A673 (cell line): Measurements from ENCODE around the gene PLXNA3. TPM values are rescaled to one million over a fixed set of nuclear protein-coding genes. Genes with fewer than 3 reads are reported as not detected.

ENCODE experiments used
- BruUV-seq: library from RNA; stranded (reverse); fragments of 400-500 nt; replicated peaks from 2 replicates; lab custom pipeline; 2021; lab: Mats Ljungman, UMichigan
- CTCF ChIA-PET: fragments of 300-600 bp; sonication (Branson Sonifier 250); formaldehyde crosslinking; loops from one replicate; lab custom pipeline; 2022; ENCODE audit warnings: antibody characterized with exemption; lab: Charles Lee
- POLR2A ChIA-PET: fragments of 300-600 bp; sonication (Branson Sonifier 250); formaldehyde crosslinking; loops from one replicate; lab custom pipeline; 2022; ENCODE audit warnings: antibody characterized with exemption; ENCODE audit not compliant: low non-redundant PET; lab: Charles Lee
- DNase-seq: peaks from one replicate; pipeline ENCODE4 v3.0.0-alpha.2; 2015; ENCODE audit warnings: low spot score
- H3K27ac ChIP-seq: fragments of 200-600 bp; sonication (generic); 2 replicates; pipeline ENCODE4 v1.5.1; 2016; ENCODE audit warnings: mixed run types, low read depth, mild to moderate bottlenecking, mixed read lengths, antibody characterized with exemption, low read length; ENCODE audit not compliant: poor library complexity, severe bottlenecking
- H3K27me3 ChIP-seq: fragments of 200-600 bp; sonication (generic); replicated peaks from 2 replicates; pipeline ENCODE4 v1.6.1; 2017; ENCODE audit warnings: mixed run types, low read depth, mild to moderate bottlenecking, mixed read lengths, antibody characterized with exemption, low read length; ENCODE audit not compliant: insufficient read depth, poor library complexity
- H3K36me3 ChIP-seq: fragments of 200-600 bp; sonication (generic); 2 replicates; pipeline ENCODE4 v1.6.1; 2016; ENCODE audit warnings: mixed run types, mild to moderate bottlenecking, mixed read lengths, antibody characterized with exemption, low read length; ENCODE audit not compliant: insufficient read depth, poor library complexity, severe bottlenecking
- H3K4me1 ChIP-seq: fragments of 200-600 bp; sonication (generic); 2 replicates; pipeline ENCODE4 v1.6.1; 2017; ENCODE audit warnings: mixed run types, mild to moderate bottlenecking, mixed read lengths, antibody characterized with exemption, low read length; ENCODE audit not compliant: insufficient read depth, poor library complexity, severe bottlenecking
- H3K4me3 ChIP-seq: fragments of 200-600 bp; sonication (generic); 2 replicates; pipeline ENCODE4 v1.5.1; 2016; ENCODE audit warnings: low read depth, mixed run types, mild to moderate bottlenecking, mixed read lengths, low read length; ENCODE audit not compliant: poor library complexity, severe bottlenecking
- H3K9me3 ChIP-seq: fragments of 200-600 bp; sonication (generic); 2 replicates; pipeline ENCODE4 v1.6.1; 2016; ENCODE audit warnings: mixed run types, low read depth, mild to moderate bottlenecking, mixed read lengths, antibody characterized with exemption, low read length; ENCODE audit not compliant: poor library complexity, severe bottlenecking
- EZH2 ChIP-seq: fragments of 200-600 bp; sonication (generic); IDR thresholded peaks from 2 replicates; pipeline ENCODE4 v1.6.1; 2017; ENCODE audit warnings: borderline replicate concordance, low read depth, mild to moderate bottlenecking, mixed read lengths, antibody characterized with exemption, low read length; ENCODE audit not compliant: poor library complexity, severe bottlenecking
- intact Hi-C: fragments of 100-400 bp; cut with micrococcal nuclease; formaldehyde crosslinking; loops from one replicate; pipeline ENCODE4 v1.10.0; 2022; ENCODE audit not compliant: unreplicated experiment
- total RNA-seq: library from RNA; stranded (reverse); gene quantifications from 2 replicates; pipeline ENCODE4 v1.2.3, GENCODE V29; 2021
- TF ChIP-seq, protein P1 (sequence below): fragments of 300-800, 200-600 bp; sonication (generic); conservative IDR thresholded peaks from 2 replicates; pipeline ENCODE4 v1.5.1; 2017; ENCODE audit warnings: low read depth, mild to moderate bottlenecking, antibody characterized with exemption, low read length, moderate library complexity, mixed read lengths

PLXNA3 gene
- total RNA-seq, 1 experiment from 2014 or later, result 54.6 TPM

DNA sequence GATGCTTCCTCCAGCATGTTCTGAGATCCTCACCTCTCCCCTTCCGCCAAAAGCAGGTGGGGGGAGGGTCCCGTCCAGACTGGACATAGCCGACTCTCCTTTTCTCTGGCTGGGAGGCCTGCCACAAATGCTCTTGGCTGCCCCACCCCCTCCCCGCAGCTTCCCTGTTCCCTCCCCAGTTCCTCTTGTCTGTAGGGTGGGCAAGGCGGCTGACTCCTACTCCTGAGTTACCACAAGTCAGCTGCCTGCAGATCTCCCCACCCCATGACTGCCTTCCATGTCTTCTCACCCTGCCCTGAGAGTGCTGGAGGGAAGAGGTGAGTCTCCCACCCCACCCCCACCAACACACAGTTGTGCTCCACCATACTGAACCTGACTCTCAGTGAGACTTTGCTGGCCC, 26.7 kb upstream of the PLXNA3 start:
- intact Hi-C loops, result no loop called here
- Histone ChIP-seq H3K9me3 (no peaks in the 10 kb centered on the region), H3K4me1 (peaks cover 5% of the 10 kb centered on the region), H3K36me3 (peaks cover 8% of the 10 kb centered on the region), H3K4me3 (no peak overlapping the region), H3K27me3 (no peaks in the 10 kb centered on the region), H3K27ac (no peak overlapping the region)
- TF ChIP-seq EZH2, result no peak
- TF ChIP-seq, protein P1, sequence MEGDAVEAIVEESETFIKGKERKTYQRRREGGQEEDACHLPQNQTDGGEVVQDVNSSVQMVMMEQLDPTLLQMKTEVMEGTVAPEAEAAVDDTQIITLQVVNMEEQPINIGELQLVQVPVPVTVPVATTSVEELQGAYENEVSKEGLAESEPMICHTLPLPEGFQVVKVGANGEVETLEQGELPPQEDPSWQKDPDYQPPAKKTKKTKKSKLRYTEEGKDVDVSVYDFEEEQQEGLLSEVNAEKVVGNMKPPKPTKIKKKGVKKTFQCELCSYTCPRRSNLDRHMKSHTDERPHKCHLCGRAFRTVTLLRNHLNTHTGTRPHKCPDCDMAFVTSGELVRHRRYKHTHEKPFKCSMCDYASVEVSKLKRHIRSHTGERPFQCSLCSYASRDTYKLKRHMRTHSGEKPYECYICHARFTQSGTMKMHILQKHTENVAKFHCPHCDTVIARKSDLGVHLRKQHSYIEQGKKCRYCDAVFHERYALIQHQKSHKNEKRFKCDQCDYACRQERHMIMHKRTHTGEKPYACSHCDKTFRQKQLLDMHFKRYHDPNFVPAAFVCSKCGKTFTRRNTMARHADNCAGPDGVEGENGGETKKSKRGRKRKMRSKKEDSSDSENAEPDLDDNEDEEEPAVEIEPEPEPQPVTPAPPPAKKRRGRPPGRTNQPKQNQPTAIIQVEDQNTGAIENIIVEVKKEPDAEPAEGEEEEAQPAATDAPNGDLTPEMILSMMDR, result no peak
- POLR2A ChIA-PET, result no interaction called here
- DNase-seq, result no peak
- BruUV-seq, result no TSS peak
- CTCF ChIA-PET, result no interaction called here

DNA sequence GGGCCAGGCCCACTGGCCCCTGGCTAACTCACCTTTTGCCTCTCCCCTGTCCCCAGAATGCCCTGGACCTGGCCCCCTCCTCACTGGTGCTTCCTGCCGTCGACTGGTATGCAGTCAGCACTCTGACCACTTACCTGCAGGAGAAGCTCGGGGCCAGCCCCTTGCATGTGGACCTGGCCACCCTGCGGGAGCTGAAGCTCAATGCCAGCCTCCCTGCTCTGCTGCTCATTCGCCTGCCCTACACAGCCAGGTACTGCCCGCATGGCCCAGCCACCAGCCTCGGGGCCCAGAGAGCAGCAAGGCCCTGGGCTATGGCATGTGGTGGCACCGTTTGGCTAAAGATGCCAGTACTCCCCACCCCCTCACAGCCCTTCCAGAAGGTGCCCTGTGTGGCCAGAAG, 25.9 kb upstream of the PLXNA3 start:
- Histone ChIP-seq H3K4me3 (no peak overlapping the region), H3K27me3 (no peaks in the 10 kb centered on the region), H3K4me1 (peaks cover 5% of the 10 kb centered on the region), H3K9me3 (no peaks in the 10 kb centered on the region), H3K36me3 (peaks cover 8% of the 10 kb centered on the region), H3K27ac (no peak overlapping the region)
- ChIA-PET CTCF (no interaction called here), POLR2A (no interaction called here)
- TF ChIP-seq, protein P1, result no peak
- TF ChIP-seq EZH2, result no peak
- intact Hi-C loops, result no loop called here
- no peak for DNase-seq
- no TSS peak for BruUV-seq

DNA sequence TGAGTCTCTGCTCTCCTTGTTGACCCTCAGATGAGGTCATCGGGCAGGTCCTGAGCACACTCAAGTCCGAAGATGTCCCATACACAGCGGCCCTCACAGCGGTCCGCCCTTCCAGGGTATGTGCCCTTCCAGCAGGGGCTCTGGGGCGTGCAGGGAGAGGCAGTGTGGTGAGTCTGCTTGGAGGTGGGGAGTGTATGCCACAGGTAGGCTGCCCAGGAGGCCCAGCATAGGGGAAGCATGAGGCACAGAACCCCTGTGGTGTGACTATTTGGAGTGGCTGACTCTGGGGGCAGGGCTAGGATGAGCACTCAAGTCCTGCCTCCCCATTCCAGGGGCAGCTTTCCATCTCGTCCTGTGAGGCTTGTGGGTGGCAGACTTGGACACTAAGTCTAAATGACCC, 24.5 kb upstream of the PLXNA3 start:
- H3K4me3 ChIP-seq, result no peak overlapping the region
- BruUV-seq, result no TSS peak
- peaks cover 8% of the 10 kb centered on the region for H3K36me3 ChIP-seq
- TF ChIP-seq, protein P1, result no peak
- no peak for TF ChIP-seq EZH2
- no peaks in the 10 kb centered on the region for H3K27me3 ChIP-seq
- intact Hi-C loops, result no loop called here
- DNase-seq, result no peak
- ChIA-PET POLR2A (no interaction called here), CTCF (no interaction called here)
- H3K27ac ChIP-seq, result no peak overlapping the region
- H3K4me1 ChIP-seq, result peaks cover 14% of the 10 kb centered on the region
- H3K9me3 ChIP-seq, result no peaks in the 10 kb centered on the region
